NCI-H1417 treated with DMSO at 0.1 percent for 48 hours (cell line): ENCODE results near the gene HIVEP3.
"Not testable (repeated sequence)": the region's sequence is repeated elsewhere in the genome, so short reads cannot be mapped to it uniquely, and the experiment has no call there.

Experiments used
- DNase-seq: peaks from one replicate; lab custom pipeline; 2025; lab: John Stamatoyannopoulos, UW

HIVEP3 gene

DNA sequence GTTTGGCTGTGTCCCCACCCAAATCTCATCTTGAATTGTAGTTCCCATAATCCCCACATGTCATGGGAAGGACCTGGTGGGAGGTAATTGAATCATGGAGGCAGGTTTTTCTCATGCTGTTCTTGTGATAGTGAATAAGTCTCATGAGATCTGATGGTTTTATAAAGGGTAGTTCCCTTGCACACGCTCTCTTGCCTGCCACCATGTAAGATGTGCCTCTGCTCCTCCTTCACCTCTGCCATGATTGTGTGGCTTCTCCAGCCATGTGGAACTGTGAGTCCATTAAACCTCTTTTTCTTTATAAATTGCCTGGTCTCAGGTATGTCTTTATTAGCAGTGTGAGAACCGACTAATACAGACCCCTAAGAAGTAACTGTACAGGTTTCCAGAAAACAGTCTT lies 2.5 kb upstream of the HIVEP3 start:
- DNase-seq, result not testable (repeated sequence)

DNA sequence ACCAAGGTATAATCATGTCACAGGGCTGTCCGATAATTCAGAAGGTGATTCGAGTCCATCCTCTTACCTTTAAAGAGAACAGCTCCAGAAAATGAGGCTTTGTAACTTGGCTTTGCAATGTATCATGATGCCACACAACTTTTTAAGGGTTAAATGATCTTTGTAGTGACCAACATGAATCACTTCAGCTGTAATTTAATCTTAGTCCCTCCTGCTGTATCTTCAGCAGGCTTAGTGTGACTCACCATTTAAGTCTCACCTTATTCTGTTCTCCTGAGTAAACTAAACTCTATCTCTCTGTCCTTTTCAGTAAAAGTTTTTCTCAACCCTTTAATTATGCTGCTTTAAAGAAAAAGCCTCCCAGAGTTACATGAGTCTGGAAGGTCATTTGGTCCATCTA lies 1.9 kb upstream of the HIVEP3 start:
- no peak for DNase-seq

DNA sequence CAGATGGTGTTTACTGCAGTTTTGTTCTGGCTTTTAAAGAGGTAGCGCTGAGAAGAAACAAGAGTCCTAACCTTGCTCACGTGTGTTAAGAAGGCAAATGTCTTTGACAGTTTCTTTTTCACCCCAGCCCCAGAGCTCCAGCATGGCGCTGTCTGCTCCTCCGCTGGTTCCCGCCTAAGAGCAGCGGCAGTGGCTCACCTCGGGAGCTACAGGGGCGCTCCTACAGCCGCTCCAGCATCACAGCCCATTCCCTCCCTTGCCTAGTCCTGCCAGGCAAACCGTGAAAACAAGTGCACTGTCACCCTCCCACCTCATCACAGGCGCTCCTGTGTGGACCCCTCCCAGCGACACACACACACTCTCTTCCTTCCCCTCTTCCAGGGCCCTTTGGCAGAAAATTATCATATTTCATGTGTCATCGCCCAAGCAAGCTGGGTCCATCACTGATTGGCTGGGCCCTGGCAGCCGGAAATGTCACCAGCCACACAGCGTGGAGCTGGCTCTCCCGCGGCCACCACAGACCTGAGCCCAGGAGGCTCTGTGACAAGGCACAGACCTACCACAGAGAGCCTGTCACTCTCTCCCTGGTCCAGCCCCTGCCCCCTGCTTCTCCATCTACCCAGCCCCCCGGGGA lies 1.2 kb upstream of the HIVEP3 start:
- DNase-seq, result no peak

DNA sequence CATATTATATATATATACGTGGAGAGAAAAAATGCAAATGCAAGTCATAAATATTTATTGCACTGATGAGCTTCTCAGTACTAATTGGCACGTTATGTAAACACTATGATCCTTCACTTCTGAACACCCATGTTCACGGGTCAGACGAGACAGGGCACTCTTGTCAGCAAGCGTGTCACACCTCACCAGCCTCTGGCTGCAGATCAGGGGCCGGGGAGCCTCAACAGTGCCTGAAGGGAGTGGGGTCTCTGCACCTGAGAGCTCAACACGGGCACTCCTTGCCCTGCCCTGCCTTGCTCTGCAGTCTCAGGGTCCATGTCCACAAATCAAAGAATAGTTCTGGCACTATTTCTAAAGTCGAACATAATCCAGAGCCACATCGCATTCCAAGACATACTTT lies 409 bp upstream of the HIVEP3 start:
- DNase-seq, result no peak

DNA sequence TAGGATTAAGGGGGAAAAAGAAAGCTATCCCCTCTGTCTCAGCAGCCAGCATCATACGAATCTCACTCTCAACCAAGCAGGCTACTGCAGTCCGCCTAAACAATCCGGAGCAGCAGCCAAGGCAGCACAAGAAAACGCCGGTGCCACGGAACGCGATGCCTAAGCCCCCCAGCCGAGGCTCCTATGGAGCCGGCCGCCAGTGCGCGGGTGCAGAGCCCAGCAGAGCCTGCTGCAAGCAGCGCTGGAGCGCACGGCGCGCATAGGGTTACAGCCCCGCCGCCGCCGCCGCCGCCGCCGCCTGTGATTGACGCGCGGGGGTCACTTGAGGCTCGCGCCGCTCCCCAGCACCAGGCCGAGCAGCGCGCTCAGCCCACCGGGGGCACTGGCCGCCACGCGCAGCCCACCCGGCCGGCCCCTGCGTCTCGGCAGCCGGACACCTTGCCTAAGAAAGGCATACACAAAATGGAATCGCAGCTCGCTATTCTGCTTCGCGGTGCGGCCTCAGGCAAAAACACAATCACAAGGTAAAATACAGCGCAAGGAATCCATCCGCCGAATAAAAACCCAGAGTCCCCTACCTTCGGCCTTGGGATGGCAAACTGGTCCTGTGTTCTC lies 780 bp downstream of the HIVEP3 start:
- DNase-seq, result no peak

DNA sequence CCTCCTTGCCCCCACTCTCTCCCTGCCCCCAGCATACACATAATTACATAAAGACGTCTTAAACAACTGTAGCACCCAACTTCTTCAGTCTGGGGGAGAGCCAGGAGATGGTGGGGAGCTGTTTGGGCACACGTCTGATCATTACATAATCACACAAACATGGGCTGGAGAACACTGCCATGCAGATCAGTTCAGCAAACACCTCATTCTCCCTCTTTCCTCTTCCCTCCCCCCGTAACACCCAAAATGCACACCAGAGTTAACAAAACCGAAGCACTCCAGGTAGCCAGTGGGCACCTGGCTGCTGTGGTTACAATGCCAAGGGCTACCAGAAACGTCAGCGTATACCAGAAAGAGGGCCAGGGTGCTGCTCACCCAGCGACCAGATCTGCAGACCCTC lies 1.6 kb downstream of the HIVEP3 start:
- DNase-seq, result no peak

DNA sequence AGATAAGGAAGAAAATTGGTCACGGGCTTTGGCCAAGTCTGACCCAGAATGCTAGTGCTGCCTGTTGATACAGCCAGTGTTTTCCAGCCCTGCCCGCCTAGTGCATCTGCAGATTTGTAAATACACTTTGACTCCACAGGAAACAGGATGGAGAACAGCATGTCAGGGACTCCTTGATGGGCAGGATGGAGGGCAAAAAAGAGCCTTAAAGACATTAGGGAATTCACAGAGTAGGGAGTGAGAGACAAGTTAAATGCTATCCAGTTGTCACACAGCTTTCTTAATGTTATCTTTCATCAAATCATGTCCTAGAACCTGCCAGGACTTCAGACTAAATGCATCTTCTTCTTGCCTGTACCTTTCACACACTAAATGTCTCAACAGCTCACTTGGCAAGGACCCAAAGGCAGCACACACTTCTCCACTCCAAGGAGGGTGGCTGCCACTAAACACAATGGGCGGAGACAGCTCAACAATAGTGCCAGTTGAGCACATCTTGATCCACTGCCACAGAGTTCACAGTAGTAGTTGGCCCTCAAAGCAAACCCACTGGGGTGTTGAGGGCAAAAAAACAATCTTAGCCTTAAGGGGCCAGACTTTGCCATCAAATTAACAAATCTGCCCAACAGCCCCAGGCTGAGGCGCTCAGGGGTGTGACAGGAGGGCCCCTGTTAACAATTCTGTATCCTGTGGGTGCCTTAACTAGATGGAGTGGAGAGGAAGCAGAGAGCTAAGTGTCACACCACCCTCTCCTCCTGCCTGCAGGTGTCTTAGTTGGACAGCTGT lies 2.7 kb downstream of the HIVEP3 start:
- DNase-seq, result no peak

DNA sequence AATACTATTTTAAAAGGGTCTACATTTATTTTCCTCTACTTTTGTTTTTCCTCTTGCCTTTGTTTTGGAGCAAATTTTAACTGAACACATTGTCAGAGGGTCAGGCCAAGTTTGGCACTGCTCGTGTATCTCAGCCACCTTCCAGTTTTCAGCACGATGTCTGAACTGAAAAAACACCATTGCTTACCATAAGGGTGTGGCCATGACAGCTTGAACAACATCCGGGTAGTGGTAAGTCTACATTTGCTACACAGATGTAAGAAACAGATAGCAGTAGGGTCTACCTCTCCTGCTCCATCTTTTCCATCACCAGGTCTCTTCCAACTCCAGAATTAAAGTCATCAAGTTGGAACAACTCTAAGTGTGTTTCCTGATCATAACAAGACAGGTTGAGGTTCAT lies 4.2 kb downstream of the HIVEP3 start:
- no peak for DNase-seq

DNA sequence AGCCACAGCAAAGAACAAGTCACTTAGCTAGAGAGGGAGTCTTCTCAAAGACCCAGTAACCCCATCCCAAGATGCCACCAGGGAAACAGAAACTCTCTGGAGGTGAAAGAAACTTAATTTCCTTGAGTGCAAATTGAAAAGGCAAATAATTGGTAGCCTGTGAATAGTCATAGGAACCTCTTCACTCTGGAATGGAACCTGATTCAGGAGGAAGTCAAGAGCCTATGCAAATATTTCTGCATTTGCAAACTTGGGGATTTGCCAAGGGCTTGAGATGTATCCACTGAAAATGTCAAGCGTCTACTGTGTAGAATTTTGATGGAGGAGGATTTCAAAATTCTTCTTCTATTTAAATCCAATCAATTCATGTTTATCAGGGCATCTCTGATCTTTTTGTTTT lies 5.7 kb downstream of the HIVEP3 start:
- no peak for DNase-seq

DNA sequence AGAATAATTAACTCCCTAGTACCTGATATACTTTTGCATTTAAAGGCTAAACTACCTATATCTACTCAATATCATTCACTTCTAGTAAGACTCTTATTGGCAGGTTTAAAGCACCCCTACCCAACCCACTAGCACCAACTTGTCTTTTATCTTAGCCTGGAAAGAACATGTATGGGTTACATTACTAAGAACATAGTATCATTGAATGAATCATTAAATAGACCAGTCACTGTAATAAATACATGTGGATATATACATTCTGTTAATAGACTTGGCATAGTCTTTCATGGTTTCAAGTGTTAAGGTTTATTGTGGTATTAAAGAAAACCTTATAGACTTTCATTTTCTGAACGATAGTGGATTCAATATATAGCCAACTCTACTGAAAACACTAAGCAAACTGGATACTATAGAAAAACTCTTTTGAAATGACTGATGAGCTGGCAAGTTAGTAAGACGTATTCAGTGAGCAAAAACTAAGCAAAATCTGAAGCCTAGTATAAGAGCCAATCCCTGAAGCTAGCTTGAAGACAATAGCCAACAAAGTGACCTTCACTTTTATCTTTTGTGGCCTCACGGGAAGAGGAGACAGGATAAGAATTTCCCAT lies 10.3 kb downstream of the HIVEP3 start:
- DNase-seq, result no peak

DNA sequence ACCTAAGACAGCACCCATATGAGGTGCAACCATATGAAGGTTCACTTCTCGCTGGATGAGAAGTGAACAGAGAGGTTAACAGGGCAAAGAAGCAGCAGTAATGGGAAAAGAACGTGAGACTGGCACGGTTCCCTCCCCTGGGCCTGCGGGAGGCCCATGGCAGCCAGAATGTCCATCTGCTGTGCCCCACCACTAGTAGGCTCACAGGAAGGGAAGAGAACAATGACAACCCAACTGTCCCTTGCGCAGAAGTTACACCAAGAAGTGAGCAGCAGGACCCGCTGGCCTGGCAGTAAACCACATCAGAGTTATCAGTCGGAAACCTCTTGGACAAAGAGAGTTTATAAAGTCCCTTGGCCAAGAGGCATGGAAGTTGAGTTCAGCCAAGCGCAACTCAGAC lies 11.3 kb downstream of the HIVEP3 start:
- DNase-seq, result no peak

DNA sequence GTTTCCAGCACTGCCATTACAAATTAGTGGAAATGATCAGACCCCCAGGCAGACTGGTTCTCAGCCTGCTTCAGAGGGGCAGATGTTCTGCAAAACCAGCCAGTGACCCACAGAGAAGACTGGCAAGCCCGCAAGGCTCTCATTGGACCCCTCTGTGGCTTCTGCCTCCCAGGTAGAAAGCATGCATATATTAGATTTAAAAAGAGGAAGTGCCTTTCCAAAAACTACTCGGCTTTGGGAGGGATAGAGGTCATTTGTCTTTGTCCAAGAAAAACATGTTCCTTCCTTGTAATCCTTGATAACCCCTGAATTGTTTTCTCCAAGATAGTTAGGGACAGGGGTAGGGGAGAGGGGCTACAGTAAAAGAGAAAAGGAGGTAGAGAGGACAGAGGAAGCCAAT lies 11.8 kb downstream of the HIVEP3 start:
- DNase-seq, result no peak

DNA sequence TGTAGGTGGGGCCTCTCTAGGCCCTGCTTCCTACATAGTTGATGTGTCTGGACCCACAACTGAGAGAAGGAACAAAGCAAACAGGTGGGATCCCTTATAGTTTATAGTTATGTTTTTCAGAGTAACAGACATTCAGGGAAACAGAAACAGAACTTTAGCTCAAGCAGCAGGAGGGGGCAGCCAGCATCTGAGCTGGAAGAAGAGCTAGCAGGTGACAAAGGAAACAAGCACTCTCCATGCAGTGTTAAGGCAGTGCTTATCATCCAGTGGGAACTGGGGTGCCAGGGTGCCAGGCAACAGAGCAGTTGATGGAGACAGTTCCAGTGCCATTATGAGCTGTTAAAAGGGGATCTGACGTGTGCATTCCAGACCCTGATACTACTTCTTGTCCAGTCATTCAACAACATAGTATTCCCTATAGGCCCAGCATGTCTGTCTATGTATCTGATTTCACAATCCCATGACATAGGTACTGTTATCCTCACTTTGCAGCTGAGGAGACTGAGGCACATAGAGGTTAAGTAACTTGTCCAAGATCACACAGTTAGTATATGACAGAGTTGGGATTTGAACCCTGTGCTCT lies 13.5 kb downstream of the HIVEP3 start:
- DNase-seq, result no peak

DNA sequence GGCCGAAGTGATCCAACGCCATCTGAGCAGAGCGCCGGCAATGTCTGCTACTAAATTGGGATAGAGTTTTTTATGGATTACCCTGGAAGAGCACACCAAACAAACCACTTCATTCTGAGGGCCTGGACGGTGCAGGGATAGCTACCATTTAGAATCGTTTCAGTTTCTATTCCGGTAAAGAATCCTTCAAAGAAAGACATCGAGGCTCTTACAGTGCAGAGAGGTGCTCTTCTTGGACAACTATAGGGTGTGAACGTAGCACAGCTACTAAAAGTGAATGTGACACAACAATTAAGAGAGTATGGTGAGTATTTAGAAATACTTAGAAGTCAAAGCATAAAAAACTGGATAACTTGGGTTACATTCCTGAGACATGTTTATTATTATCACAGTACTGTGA lies 16.1 kb downstream of the HIVEP3 start:
- DNase-seq, result no peak

DNA sequence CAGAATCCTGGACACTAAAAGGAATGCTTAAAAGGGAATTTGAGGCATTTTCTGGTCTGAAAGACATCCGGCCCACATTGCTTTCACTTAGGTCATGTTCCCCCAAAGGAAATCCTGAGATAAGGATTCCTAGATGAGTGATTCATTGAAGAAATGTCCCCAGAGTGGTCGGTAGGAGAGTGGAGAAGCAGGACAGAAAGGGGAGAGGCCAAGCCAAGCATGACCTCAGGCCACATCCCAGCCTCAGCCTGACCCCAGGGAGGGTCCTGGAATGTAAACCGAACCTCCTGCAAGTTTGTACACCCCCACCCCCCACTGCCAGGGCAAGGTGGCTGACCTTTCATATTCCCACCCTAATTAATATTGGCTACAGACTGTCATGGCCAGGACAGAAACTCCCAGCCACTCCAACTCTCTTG lies 16.6 kb downstream of the HIVEP3 start:
- DNase-seq, result no peak

DNA sequence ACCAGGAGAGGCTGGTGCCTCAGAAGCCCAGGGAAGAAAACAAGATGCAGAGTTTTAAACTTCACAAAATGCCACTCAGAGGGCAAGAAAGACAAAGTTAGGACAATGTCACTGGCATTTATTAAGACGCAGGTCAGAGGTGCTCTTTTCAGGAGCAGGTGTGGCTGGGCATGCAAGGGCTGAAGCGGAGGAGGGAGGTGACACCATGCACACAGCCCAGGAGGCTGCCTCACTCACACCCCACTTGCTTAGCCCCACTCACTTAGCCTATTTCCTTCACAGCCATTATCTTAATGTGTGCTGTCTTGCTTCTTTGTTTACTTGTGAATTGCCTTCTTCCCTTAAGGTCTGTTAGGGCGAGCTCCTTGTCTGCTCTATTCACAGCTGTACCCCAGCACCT lies 17.2 kb downstream of the HIVEP3 start:
- no peak for DNase-seq

DNA sequence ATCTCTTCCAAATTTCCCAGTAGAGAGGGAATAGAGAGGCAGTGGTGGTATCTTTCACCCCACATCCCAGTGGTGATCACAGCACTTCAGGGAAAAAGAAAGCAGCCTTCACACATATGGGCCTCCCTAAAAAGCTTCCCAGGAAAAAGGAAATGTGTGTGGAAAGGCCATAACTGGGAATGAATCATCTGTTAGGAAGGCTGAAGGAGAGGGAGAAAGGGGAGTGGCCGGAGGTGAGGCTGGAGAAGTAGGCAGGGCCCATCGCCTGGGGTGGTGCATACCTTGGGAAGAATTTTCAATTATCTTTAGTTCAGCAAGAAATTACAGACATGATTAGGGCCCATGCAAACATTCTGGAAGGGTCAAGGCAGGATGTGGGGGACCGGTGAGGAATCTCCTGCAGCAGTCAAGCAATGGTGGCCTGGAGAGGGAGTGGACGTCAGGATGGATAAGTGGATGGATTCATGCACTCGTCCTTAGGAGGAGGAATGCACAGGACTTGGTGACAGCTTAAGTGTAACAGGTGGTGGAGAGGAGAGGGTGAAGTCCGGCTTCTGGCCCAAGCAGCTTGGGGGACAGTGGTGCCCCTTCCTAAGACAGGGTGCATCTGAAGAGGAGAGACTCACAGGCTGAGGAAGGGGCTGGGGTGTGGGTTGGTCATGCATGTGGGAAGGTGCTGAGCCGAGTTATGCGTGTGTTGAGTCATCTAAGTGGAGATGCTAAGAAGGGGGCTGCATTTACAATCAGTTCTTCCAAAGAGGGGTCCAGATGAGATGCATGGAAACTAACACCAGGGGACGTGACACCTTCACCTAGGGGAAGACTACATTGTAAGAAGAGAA lies 17.9 kb downstream of the HIVEP3 start:
- DNase-seq, result no peak

DNA sequence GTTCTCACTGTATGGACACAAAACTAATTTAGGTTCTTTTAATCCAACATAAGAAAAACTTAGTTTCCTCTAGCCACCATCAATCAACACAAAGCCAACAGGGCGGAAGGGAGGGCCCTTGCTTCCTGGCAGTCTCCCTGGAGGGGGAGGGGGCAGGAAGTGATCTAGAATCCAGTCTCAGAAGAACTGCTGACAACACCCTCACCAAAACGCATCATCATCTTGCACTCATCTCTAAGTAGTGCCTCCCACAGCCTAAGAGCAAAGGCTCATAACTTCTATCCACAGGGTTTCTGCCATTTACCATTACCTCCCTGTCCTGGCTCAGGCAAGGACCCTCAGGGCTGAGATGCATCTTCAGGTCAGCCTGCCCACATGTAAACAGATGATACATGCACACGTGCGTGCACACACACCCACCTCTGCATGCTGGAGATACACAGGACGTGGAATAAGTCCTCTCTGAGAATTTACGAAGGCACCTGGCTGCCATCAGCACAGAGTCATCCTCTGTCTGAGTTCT lies 20.5 kb downstream of the HIVEP3 start:
- no peak for DNase-seq

DNA sequence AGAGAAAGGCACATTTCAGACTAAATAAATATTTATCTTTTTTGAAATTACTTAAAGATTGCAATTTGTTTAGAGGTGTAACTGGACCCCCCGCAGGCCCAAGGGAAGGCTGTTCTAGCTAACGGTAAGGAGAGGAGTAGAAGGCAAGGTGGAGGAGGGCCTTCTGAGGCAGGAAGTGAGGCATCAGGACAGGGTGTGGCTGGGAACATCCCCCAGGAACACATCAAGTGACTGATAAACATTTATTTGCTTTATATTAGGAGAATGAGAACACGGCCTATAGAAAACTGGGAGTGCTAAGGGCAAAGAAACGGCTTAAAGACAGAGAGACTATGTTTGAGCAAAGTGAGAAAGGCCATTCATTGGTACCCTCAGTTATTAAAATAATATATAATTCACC lies 23.2 kb downstream of the HIVEP3 start:
- no peak for DNase-seq

DNA sequence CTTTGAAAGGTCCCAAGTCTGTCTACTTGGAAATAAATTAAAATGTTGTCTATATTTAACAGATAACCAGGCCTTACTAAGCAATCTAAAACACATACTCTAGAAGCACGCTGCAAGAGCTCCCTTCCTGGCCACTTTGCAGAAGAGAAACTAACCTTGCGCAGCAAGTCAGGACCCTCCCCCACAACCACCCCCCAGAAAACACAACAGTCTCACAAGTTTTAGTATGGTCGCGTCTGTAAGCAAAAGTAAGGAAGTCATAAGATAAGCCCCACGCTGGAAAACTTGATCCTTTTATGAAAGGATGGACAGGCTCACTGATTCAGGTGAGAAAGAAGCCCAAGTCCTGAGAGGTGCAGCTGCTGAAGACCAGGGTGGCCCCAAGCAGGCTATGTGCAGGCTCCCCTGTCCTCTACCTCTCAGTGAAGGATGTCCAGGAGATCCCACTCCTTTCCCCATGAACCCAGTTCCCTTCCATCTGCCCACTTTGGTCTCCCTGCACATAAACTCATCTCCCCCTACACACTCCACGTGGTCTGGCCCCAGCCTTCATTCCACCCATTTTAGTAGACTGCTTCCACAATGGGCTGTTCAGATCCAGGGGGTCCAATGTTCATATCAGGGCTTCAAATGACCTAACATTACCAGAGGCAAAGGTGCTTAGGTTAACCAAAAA lies 23.8 kb downstream of the HIVEP3 start:
- DNase-seq, result no peak
